Esophagus squamous epithelium (tissue), 5 donors: ENCODE measurements around the gene CCDC50. TPM values are rescaled to one million over a fixed set of nuclear protein-coding genes. Genes with fewer than 3 reads are reported as not detected.

Source experiments
- DNase-seq: peaks from one replicate; lab custom pipeline; 2025; lab: John Stamatoyannopoulos, UW
- H3K27ac ChIP-seq, 4 donors: fragments of 200-600 bp; sonication (generic); one replicate each; pipeline ENCODE4 v1.5.1; 2016 to 2019; ENCODE audit warnings: mild to moderate bottlenecking in 1 of 4
- H3K27me3 ChIP-seq, 4 donors: fragments of 200-600 bp; sonication (generic); 1 replicate in 3 of 4; 2 replicates in 1 of 4; pipeline versions ENCODE4 v1.5.1 to v1.6.0; 2017 to 2021; ENCODE audit warnings: antibody characterized with exemption in 1 of 4
- H3K36me3 ChIP-seq, 3 donors: fragments of 200-600 bp; sonication (generic); one replicate each; pipeline ENCODE4 v1.5.1; 2016 to 2019
- H3K4me1 ChIP-seq, 3 donors: fragments of 200-600 bp; sonication (generic); one replicate each; pipeline ENCODE4 v1.5.1; 2017 to 2019
- H3K4me3 ChIP-seq, 4 donors: fragments of 200-600 bp; sonication (generic); 1 replicate in 3 of 4; 2 replicates in 1 of 4; pipeline ENCODE4 v1.5.1; 2016 to 2019; ENCODE audit warnings: mild to moderate bottlenecking in 2 of 4, moderate library complexity in 1 of 4
- H3K9me3 ChIP-seq, 3 donors: fragments of 200-600 bp; sonication (generic); one replicate each; pipeline ENCODE4 v1.5.1; 2016 to 2019
- POLR2A ChIP-seq, 4 donors: fragments of 450-650 bp; IDR thresholded peaks; one replicate each; pipeline ENCODE4 v1.6.1; 2017; ENCODE audit warnings: antibody characterized with exemption in 4 of 4, mild to moderate bottlenecking in 4 of 4, moderate library complexity in 3 of 4
- WGBS, 2 donors: methylation state at CpG; one replicate each; pipeline ENCODE4 v1.1.5; 2018; 5-methylcytosine and 5-hydroxymethylcytosine counted together
- intact Hi-C: fragments of 100-400 bp; cut with DNase I; formaldehyde crosslinking; loops from one replicate; pipeline ENCODE4 v1.15.0; 2022
- total RNA-seq, 4 donors: library from RNA; depleted of rRNA; stranded (reverse); fragments of >200 nt; gene quantifications; one replicate each; pipeline ENCODE4 v1.1.0, GENCODE V29; 2016
- TF ChIP-seq, protein P1 (sequence below), 6 experiments: fragments of 450-650 bp in 4 of 6; fragments of 200-600 bp in 2 of 6; sonication (generic) in 2 of 6; IDR thresholded peaks; one replicate each; pipeline ENCODE4 v1.5.1; 2016 to 2019; ENCODE audit warnings: antibody characterized with exemption in 6 of 6, mild to moderate bottlenecking in 4 of 6, moderate library complexity in 4 of 6
- donor health status: DM: yes; HTN: yes; CAD: no.

CCDC50 gene
- total RNA-seq, 4 donors from 2014 or later = 12.7 to 56.6 (median 30.5) TPM

DNA sequence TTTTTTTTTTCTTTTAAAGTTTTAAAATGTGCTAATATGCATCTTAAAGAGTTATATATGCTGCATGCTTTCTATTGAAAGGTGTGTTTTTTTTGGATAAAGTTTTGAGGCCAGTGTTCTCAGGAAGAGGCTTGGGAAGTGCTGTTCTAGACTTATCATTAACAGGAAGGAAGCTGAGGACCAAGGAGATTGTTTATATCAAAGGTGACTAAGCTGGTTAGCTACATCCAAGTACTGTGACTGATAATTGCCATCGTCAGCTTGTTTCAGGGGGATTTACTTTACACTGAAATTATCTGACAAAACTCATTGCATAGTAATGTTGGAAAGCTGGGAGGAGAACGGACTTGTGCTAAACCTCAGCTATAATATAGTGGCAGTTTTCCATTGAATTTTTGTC, 37.5 kb downstream of the CCDC50 start:
- H3K36me3 ChIP-seq = peaks cover 0 to 54% (median 7%) of the 10 kb centered on the region in 3 donors

DNA sequence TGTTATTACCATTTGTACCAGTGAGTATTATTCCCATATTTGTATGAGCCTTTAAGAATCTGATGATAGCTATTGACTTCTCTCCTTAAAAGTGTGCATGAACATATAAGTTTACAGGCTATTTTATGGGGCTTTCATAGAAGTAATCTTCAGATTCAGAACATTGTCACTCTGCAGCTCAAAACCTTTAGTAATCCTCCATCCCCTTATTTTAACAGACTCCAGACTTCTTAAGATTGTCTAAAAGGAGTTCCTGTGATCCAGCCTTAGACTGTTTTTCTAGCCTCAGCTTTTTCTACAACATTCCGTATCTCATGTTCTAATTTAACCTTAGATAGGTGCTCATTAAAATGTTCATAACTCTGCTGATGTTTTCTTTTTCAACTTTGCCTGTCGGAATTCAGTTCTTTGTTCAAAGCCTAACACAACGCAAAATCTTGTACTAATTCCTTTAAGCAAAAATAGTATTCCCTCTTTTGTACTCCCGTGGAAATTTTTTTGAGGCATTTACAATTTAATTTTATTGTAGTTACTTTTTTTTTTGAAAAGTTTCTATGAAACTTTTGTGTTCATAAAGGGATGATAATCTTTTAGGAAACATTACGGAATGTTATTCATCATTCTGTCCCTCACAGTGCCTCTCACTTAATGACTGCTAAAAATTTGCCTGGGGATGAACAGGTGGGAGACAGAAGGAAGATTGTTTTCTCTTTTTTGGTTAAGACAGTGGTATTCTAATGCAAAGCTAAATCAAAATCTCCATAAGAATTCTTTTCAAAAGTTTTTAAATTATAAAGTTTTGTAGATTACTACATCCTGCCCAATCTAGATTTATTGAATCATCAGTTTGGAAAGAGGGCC, 39.8 kb downstream of the CCDC50 start:
- TF ChIP-seq, protein P1, sequence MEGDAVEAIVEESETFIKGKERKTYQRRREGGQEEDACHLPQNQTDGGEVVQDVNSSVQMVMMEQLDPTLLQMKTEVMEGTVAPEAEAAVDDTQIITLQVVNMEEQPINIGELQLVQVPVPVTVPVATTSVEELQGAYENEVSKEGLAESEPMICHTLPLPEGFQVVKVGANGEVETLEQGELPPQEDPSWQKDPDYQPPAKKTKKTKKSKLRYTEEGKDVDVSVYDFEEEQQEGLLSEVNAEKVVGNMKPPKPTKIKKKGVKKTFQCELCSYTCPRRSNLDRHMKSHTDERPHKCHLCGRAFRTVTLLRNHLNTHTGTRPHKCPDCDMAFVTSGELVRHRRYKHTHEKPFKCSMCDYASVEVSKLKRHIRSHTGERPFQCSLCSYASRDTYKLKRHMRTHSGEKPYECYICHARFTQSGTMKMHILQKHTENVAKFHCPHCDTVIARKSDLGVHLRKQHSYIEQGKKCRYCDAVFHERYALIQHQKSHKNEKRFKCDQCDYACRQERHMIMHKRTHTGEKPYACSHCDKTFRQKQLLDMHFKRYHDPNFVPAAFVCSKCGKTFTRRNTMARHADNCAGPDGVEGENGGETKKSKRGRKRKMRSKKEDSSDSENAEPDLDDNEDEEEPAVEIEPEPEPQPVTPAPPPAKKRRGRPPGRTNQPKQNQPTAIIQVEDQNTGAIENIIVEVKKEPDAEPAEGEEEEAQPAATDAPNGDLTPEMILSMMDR (IDR thresholded peaks at IDR 0.05) = no peak
- TF ChIP-seq POLR2A (IDR thresholded peaks at IDR 0.05) = no peak
- 82 to 96% methylated on average over 5 of the region's 5 CpGs for WGBS, 2 donors
- Histone ChIP-seq H3K9me3 (no peaks in the 10 kb centered on the region), H3K27ac (no peak overlapping the region), H3K4me1 (no peaks in the 10 kb centered on the region), H3K27me3 (no peaks in the 10 kb centered on the region), H3K36me3 (peaks cover 0 to 35% (median 7%) of the 10 kb centered on the region in 3 donors), H3K4me3 (no peak overlapping the region)
- intact Hi-C loops = no loop called here
- DNase-seq = no peak

More for the DNA sequence above, 37.5 kb downstream of the CCDC50 start:
- Histone ChIP-seq H3K27ac (no peak overlapping the region), H3K9me3 (no peaks in the 10 kb centered on the region), H3K4me3 (no peak overlapping the region), H3K27me3 (no peaks in the 10 kb centered on the region), H3K4me1 (no peaks in the 10 kb centered on the region)
- intact Hi-C loops = no loop called here
- no peak for TF ChIP-seq POLR2A (IDR thresholded peaks at IDR 0.05)
- TF ChIP-seq, protein P1 (IDR thresholded peaks at IDR 0.05) = no peak
- DNase-seq = no peak
- WGBS, 2 donors = 69 to 70% methylated on average over 2 of the region's 2 CpGs

DNA sequence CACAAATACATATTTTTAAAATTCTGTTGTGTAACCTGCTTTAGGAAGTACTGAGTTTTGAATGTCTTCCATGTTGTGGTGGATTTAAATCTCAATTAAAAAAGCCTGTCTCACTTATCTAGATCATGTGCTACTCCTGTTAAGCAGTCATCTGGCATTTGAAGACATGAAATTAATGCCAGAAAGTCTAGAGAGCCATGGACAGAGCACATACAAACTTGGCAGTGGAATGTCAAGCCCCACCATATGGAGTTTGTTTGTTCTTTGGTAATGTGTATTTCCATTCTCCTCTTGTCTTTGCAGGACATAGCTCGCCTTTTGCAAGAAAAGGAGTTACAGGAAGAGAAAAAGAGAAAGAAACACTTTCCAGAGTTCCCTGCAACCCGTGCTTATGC, 40.4 kb downstream of the CCDC50 start:
- TF ChIP-seq POLR2A (IDR thresholded peaks at IDR 0.05) = no peak
- TF ChIP-seq, protein P1 (IDR thresholded peaks at IDR 0.05) = no peak
- intact Hi-C loops = no loop called here
- no peak overlapping the region for H3K4me3 ChIP-seq
- WGBS, 2 donors = 47 to 63% methylated on average over 2 of the region's 2 CpGs
- no peaks in the 10 kb centered on the region for H3K4me1 ChIP-seq
- H3K36me3 ChIP-seq = peaks cover 0 to 35% (median 7%) of the 10 kb centered on the region in 3 donors
- no peak overlapping the region for H3K27ac ChIP-seq
- DNase-seq = no peak
- no peaks in the 10 kb centered on the region for H3K27me3 ChIP-seq
- H3K9me3 ChIP-seq = no peaks in the 10 kb centered on the region

DNA sequence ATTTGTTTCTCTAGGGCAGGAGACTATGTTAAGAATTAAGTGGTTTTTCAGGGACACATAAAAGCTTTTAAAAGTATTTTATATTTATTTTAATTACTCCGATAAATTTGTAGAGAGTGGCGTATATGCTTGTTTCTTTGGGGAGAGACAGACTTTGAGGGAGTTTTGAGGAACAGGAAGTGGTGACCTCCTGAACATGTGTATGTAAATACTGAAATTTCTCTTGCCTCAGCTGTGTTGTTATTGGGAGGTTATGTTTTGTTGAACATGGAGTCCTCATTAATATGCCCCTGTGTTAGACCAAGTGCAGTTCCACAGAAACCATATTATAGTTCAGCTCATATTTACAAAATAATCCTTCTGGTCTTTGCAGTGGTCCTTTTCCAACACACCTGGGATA, 42.9 kb downstream of the CCDC50 start:
- WGBS, 2 donors = 76 to 92% methylated on average over 2 of the region's 2 CpGs
- no peaks in the 10 kb centered on the region for H3K9me3 ChIP-seq
- H3K27me3 ChIP-seq = no peaks in the 10 kb centered on the region
- intact Hi-C loops = no loop called here
- H3K36me3 ChIP-seq = peaks cover 0 to 43% (median 7%) of the 10 kb centered on the region in 3 donors
- DNase-seq = no peak
- peaks cover 0 to 11% (median 0%) of the 10 kb centered on the region in 3 donors for H3K4me1 ChIP-seq
- no peak overlapping the region for H3K27ac ChIP-seq
- no peak for TF ChIP-seq POLR2A (IDR thresholded peaks at IDR 0.05)
- TF ChIP-seq, protein P1 (IDR thresholded peaks at IDR 0.05) = no peak
- no peak overlapping the region for H3K4me3 ChIP-seq

DNA sequence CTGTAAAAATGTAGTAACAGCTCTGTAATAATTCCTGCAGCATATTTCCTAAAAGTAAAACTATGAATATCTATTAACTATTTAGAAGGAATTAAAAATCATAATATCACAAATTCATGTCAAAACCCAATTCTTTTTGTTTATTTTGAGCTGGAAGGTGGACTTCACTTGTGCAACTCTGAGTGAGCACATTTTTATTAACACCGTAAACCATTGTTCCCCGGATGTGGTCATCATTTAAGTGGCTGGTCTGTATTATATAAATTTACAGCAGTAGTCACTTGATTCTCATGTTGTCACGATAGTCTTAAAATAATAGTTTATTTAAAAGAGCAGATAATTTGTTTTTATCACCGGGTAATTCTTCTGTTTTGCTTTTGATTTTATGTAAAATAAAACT, 44.1 kb downstream of the CCDC50 start:
- WGBS, 2 donors = 77 to 91% methylated on average over 4 of the region's 4 CpGs
- TF ChIP-seq POLR2A (IDR thresholded peaks at IDR 0.05) = no peak
- DNase-seq = no peak
- intact Hi-C loops = no loop called here
- Histone ChIP-seq H3K4me3 (no peak overlapping the region), H3K4me1 (peaks cover 0 to 23% (median 4%) of the 10 kb centered on the region in 3 donors), H3K27me3 (no peaks in the 10 kb centered on the region), H3K36me3 (peaks cover 0 to 43% (median 7%) of the 10 kb centered on the region in 3 donors), H3K9me3 (no peaks in the 10 kb centered on the region), H3K27ac (no peak overlapping the region)
